NT2/D1 (cell line): ENCODE data around the gene ALOX12.

Source experiments
- DNase-seq: peaks from one replicate; pipeline ENCODE4 v3.0.0-alpha.2; 2011; ENCODE audit warnings: low read depth, low spot score
- H3K27me3 ChIP-seq: 2 replicates; pipeline ENCODE4 v1.6.0; 2011; ENCODE audit warnings: mild to moderate bottlenecking; ENCODE audit not compliant: insufficient read length, insufficient read depth
- H3K36me3 ChIP-seq: 2 replicates; pipeline ENCODE4 v1.6.1; 2011; ENCODE audit warnings: mild to moderate bottlenecking, low read length, mixed read lengths; ENCODE audit not compliant: insufficient read depth, insufficient read length
- H3K4me1 ChIP-seq: 2 replicates; pipeline ENCODE4 v1.5.1; 2011; ENCODE audit not compliant: insufficient read depth, insufficient read length
- H3K4me3 ChIP-seq: 2 replicates; pipeline ENCODE4 v1.5.1; 2011; ENCODE audit warnings: low read depth; ENCODE audit not compliant: insufficient read length
- H3K9ac ChIP-seq: 2 replicates; pipeline ENCODE4 v1.6.0; 2011; ENCODE audit warnings: low read depth; ENCODE audit not compliant: insufficient read length
- H3K9me3 ChIP-seq: 2 replicates; pipeline ENCODE4 v1.5.1; 2011; ENCODE audit warnings: mild to moderate bottlenecking, low read length; ENCODE audit not compliant: insufficient read depth
- SUZ12 ChIP-seq: IDR thresholded peaks from 2 replicates; pipeline ENCODE4 v1.6.1; 2011; ENCODE audit not compliant: insufficient read length, insufficient read depth; ENCODE audit errors: extremely low read depth
- YY1 ChIP-seq: IDR thresholded peaks from 2 replicates; pipeline ENCODE4 v1.6.1; 2011; ENCODE audit not compliant: insufficient read length, insufficient read depth
- ZNF274 ChIP-seq: IDR thresholded peaks from 2 replicates; pipeline ENCODE4 v1.6.1; 2011; ENCODE audit warnings: mild to moderate bottlenecking, low read depth, low read length

The ALOX12 gene

GRCh38 chr17:7024402-7024785 lies 28.5 kb downstream of the ALOX12 start:
- TF ChIP-seq YY1 (no peak), ZNF274 (no peak), SUZ12 (no peak)

GRCh38 chr17:7025245-7025644 lies 29.4 kb downstream of the ALOX12 start:
- DNase-seq = no peak
- no peak for TF ChIP-seq SUZ12
- no peak for TF ChIP-seq ZNF274
- no peak for TF ChIP-seq YY1
- Histone ChIP-seq H3K27me3 (peaks cover 16% of the 10 kb centered on the region), H3K36me3 (no peaks in the 10 kb centered on the region), H3K9me3 (no peaks in the 10 kb centered on the region), H3K4me1 (peaks cover 2% of the 10 kb centered on the region), H3K4me3 (no peak overlapping the region), H3K9ac (no peak overlapping the region)

More at GRCh38 chr17:7024402-7024785, 28.5 kb downstream of the ALOX12 start:
- Histone ChIP-seq H3K4me3 (no peak overlapping the region), H3K27me3 (peaks cover 16% of the 10 kb centered on the region), H3K36me3 (no peaks in the 10 kb centered on the region), H3K9ac (no peak overlapping the region), H3K4me1 (peaks cover 2% of the 10 kb centered on the region), H3K9me3 (no peaks in the 10 kb centered on the region)
- DNase-seq = no peak

- H3K4me3 ChIP-seq = no peak overlapping the region
- no peaks in the 10 kb centered on the region for H3K4me1 ChIP-seq
- peaks cover 5% of the 10 kb centered on the region for H3K27me3 ChIP-seq
- DNase-seq = no peak
- TF ChIP-seq SUZ12 (no peak), ZNF274 (no peak), YY1 (no peak)
- H3K36me3 ChIP-seq = no peaks in the 10 kb centered on the region
- H3K9me3 ChIP-seq = no peaks in the 10 kb centered on the region
- no peak overlapping the region for H3K9ac ChIP-seq
These were observed 30.7 kb downstream of the ALOX12 start for GRCh38 chr17:7026471-7027115.

- Histone ChIP-seq H3K9me3 (no peaks in the 10 kb centered on the region), H3K4me1 (no peaks in the 10 kb centered on the region), H3K9ac (no peak overlapping the region), H3K27me3 (peaks cover 2% of the 10 kb centered on the region), H3K4me3 (no peak overlapping the region), H3K36me3 (no peaks in the 10 kb centered on the region)
- TF ChIP-seq SUZ12 (no peak), YY1 (no peak)
- DNase-seq = no peak
These were observed 31.5 kb downstream of the ALOX12 start for GRCh38 chr17:7027335-7027734.

GRCh38 chr17:7029096-7029495 lies 33.2 kb downstream of the ALOX12 start:
- TF ChIP-seq ZNF274 (no peak), YY1 (no peak), SUZ12 (no peak)
- Histone ChIP-seq H3K27me3 (no peaks in the 10 kb centered on the region), H3K4me3 (no peak overlapping the region), H3K9me3 (no peaks in the 10 kb centered on the region), H3K4me1 (no peaks in the 10 kb centered on the region), H3K9ac (no peak overlapping the region), H3K36me3 (no peaks in the 10 kb centered on the region)
- no peak for DNase-seq

- TF ChIP-seq ZNF274 (no peak), YY1 (no peak), SUZ12 (no peak)
- Histone ChIP-seq H3K9ac (no peak overlapping the region), H3K36me3 (no peaks in the 10 kb centered on the region), H3K4me1 (no peaks in the 10 kb centered on the region), H3K9me3 (no peaks in the 10 kb centered on the region), H3K4me3 (no peak overlapping the region), H3K27me3 (no peaks in the 10 kb centered on the region)
- no peak for DNase-seq
These were observed 33.8 kb downstream of the ALOX12 start for GRCh38 chr17:7029659-7030058.

- Histone ChIP-seq H3K9ac (peak overlapping the region; percentile 86), H3K4me1 (peaks cover 7% of the 10 kb centered on the region), H3K9me3 (no peaks in the 10 kb centered on the region), H3K4me3 (peak overlapping the region; percentile 80), H3K27me3 (no peaks in the 10 kb centered on the region), H3K36me3 (no peaks in the 10 kb centered on the region)
- no peak for DNase-seq
- TF ChIP-seq YY1 = no peak
- TF ChIP-seq ZNF274 = no peak
- no peak for TF ChIP-seq SUZ12
These were observed 39.2 kb downstream of the ALOX12 start for GRCh38 chr17:7034955-7035590.
